Kidney (tissue), 14 donors: Measurements from ENCODE around the gene TIFAB. TPM values are rescaled to one million over a fixed set of nuclear protein-coding genes. Genes with fewer than 3 reads are reported as not detected.

Experiments used
- DNase-seq, 5 donors: peaks; one replicate each; pipeline ENCODE4 v3.0.0-alpha.2; 2013 to 2020
- FAIRE-seq: peaks from 2 replicates; lab custom pipeline; 2012; peaks lifted over from hg19 to GRCh38; lab: Jason Lieb, UNC
- H3K27ac ChIP-seq, 2 donors: one replicate each; pipeline ENCODE4 v1.7.0; 2013; ENCODE audit warnings: low read depth in 2 of 2, low read length in 2 of 2, inconsistent platforms in 1 of 2
- H3K27me3 ChIP-seq: one replicate; pipeline ENCODE4 v1.7.1; 2013; ENCODE audit warnings: low read length, inconsistent platforms; ENCODE audit not compliant: control insufficient read depth, insufficient read depth
- H3K36me3 ChIP-seq, 3 donors: one replicate each; pipeline versions ENCODE4 v1.7.0 to v1.7.1; 2013; ENCODE audit warnings: low read length in 3 of 3, control low read depth in 1 of 3, inconsistent platforms in 1 of 3; ENCODE audit not compliant: insufficient read depth in 3 of 3, control insufficient read depth in 2 of 3
- H3K4me1 ChIP-seq, 3 donors: one replicate each; pipeline versions ENCODE4 v1.7.0 to v1.7.1; 2013; ENCODE audit warnings: low read length in 3 of 3, inconsistent platforms in 1 of 3, low read depth in 1 of 3; ENCODE audit not compliant: control insufficient read depth in 2 of 3, insufficient read depth in 2 of 3
- H3K4me3 ChIP-seq, 3 donors: one replicate each; pipeline versions ENCODE4 v1.7.0 to v1.8.1; 2013; ENCODE audit warnings: low read length in 3 of 3, control low read depth in 1 of 3, inconsistent platforms in 1 of 3
- H3K9ac ChIP-seq, 3 donors: one replicate each; pipeline versions ENCODE4 v1.7.0 to v1.7.1; 2013; ENCODE audit warnings: low read length in 3 of 3, control low read depth in 1 of 3, inconsistent platforms in 1 of 3
- H3K9me3 ChIP-seq, 3 donors: one replicate each; pipeline versions ENCODE4 v1.7.0 to v1.7.1; 2013; ENCODE audit warnings: low read length in 3 of 3, control low read depth in 1 of 3, inconsistent platforms in 1 of 3; ENCODE audit not compliant: control insufficient read depth in 2 of 3, insufficient read depth in 1 of 3
- CTCF ChIP-seq: IDR thresholded peaks from 3 replicates; pipeline ENCODE4 v1.5.1; 2012; ENCODE audit warnings: mild to moderate bottlenecking, moderate library complexity, borderline replicate concordance; ENCODE audit not compliant: insufficient read depth; ENCODE audit errors: extremely low read depth
- intact Hi-C: fragments of 100-400 bp; cut with DNase I; formaldehyde crosslinking; loops from one replicate; pipeline ENCODE4 v1.11.1; 2022
- polyA plus RNA-seq: library from polyadenylated mRNA; stranded (reverse); fragments of 350-450 nt; fragmentation: Illumina TruSeq; extraction: RNeasy Lipid Tissue Mini Kit (QIAGEN cat#74804); gene quantifications from one replicate; pipeline ENCODE4 v1.2.3, GENCODE V29; 2014; ENCODE audit warnings: low read depth, low replicate concordance; ENCODE audit not compliant: insufficient read depth
- total RNA-seq: library from RNA; stranded (reverse); fragmentation: NEBNext Ultra II Directional; extraction: Animal tissue kit (Norgen Biotek cat#: 25700); gene quantifications from one replicate; pipeline ENCODE4 v1.2.1, GENCODE V29; 2021
- donor health status: control.
- donor health status: control.
- donor health status: control.
- donor health status: control.
- donor health status: control.
- donor health status: DM: yes; HTN: yes; CAD: no.
- donor health status: Normal renal cell carcinoma (clear cell type).

TIFAB gene
- total and polyA plus RNA-seq, 2 donors from 2014 or later, result 0.13 TPM; not detected in 1

GRCh38 chr5:135426102-135427082 is 25.8 kb downstream of the TIFAB start:
- no peak overlapping the region for H3K4me3 ChIP-seq
- DNase-seq, result peak in 1 of 5 donors; percentile 41
- H3K27me3 ChIP-seq, result no peaks in the 10 kb centered on the region
- no peak overlapping the region for H3K27ac ChIP-seq
- intact Hi-C loops, result no loop called here
- no peak overlapping the region for H3K9ac ChIP-seq
- H3K36me3 ChIP-seq, result no peaks in the 10 kb centered on the region
- H3K4me1 ChIP-seq, result no peaks in the 10 kb centered on the region
- peaks cover 0 to 13% (median 0%) of the 10 kb centered on the region in 3 donors for H3K9me3 ChIP-seq
- peak; percentile 63 for TF ChIP-seq CTCF
- FAIRE-seq, result no peak

- H3K27ac ChIP-seq, result no peak overlapping the region
- no peak for DNase-seq
- no peaks in the 10 kb centered on the region for H3K27me3 ChIP-seq
- peaks cover 0 to 13% (median 0%) of the 10 kb centered on the region in 3 donors for H3K9me3 ChIP-seq
- no peak overlapping the region for H3K9ac ChIP-seq
- no peaks in the 10 kb centered on the region for H3K4me1 ChIP-seq
- intact Hi-C loops, result no loop called here
- H3K4me3 ChIP-seq, result no peak overlapping the region
- no peak for TF ChIP-seq CTCF
- no peak for FAIRE-seq
- no peaks in the 10 kb centered on the region for H3K36me3 ChIP-seq
Measured at GRCh38 chr5:135425641-135426040, 26.5 kb downstream of the TIFAB start.

DNA sequence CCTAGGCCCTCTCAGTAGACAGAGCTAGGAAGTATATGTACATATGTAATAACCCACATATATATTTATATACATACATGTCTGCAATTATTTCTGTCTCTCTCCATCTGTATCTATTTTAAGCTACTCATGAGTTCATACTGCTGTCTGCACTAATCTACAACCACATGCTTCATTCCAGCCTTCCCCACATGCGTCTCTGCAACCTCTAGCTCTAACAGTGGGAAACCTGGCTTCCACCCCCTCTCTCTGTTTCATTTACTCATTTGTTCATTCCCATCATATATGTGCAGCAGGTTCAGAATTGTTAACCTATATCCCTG is 28.3 kb downstream of the TIFAB start:
- FAIRE-seq, result no peak

More for the DNA sequence above, 28.3 kb downstream of the TIFAB start:
- Histone ChIP-seq H3K9me3 (peaks cover 0 to 14% (median 0%) of the 10 kb centered on the region in 3 donors), H3K9ac (no peak overlapping the region), H3K36me3 (no peaks in the 10 kb centered on the region), H3K27ac (no peak overlapping the region), H3K4me3 (no peak overlapping the region), H3K27me3 (no peaks in the 10 kb centered on the region), H3K4me1 (no peaks in the 10 kb centered on the region)
- no peak for TF ChIP-seq CTCF
- no peak for DNase-seq
- intact Hi-C loops, result no loop called here
